ENCODE data around the gene VPS4A.

DNA sequence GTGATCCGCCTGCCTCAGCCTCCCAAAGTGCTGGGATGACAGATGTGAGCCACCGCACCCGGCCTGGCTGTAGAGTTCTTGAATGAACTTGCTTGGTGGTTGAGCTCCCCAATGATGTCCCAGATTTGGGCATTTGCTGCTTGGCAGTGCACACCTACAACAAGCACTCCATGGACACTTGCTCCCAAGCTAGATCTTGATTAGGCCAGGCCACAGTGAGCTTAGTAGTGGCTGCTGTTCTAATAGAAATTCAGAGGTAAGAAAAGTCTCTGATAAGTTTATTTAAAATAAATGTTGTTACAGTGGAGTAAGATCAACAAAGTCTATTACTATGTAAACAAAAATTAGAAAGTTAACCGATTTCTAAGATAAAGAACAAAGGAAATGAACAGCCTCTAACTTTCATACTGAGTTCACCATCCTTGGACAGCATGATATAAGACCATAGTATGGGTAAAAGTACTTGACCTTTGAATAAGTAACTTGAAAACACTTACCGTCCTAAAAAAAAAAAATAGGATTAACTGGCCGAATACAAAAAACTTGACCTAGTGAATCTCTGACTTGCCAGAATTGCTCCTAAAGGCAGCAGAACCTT is 39.5 kb downstream of the VPS4A start:
- TF ChIP-seq, protein P1, sequence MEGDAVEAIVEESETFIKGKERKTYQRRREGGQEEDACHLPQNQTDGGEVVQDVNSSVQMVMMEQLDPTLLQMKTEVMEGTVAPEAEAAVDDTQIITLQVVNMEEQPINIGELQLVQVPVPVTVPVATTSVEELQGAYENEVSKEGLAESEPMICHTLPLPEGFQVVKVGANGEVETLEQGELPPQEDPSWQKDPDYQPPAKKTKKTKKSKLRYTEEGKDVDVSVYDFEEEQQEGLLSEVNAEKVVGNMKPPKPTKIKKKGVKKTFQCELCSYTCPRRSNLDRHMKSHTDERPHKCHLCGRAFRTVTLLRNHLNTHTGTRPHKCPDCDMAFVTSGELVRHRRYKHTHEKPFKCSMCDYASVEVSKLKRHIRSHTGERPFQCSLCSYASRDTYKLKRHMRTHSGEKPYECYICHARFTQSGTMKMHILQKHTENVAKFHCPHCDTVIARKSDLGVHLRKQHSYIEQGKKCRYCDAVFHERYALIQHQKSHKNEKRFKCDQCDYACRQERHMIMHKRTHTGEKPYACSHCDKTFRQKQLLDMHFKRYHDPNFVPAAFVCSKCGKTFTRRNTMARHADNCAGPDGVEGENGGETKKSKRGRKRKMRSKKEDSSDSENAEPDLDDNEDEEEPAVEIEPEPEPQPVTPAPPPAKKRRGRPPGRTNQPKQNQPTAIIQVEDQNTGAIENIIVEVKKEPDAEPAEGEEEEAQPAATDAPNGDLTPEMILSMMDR (conservative IDR thresholded peaks at IDR 0.05; ENCODE audit: low read depth, low read length) = no peak
- TF ChIP-seq RCOR1 (IDR thresholded peaks at IDR 0.05; ENCODE audit: insufficient replicate concordance, low read length) (no peak), MAZ (IDR thresholded peaks at IDR 0.05; ENCODE audit: borderline replicate concordance, low read depth, low read length) (no peak), BHLHE40 (IDR thresholded peaks at IDR 0.05; ENCODE audit: low read depth, low read length) (no peak), RAD21 (IDR thresholded peaks at IDR 0.05; ENCODE audit: low read length) (no peak), POLR2A (IDR thresholded peaks at IDR 0.05; ENCODE audit: low read depth, low read length) (no peak), MAFK (IDR thresholded peaks at IDR 0.05; ENCODE audit: low read depth, low read length) (no peak), MXI1 (IDR thresholded peaks at IDR 0.05; ENCODE audit: borderline replicate concordance, low read depth, low read length) (no peak)

Data from IMR-90 (cell line).